Measurements from ENCODE around the gene SERPINB10.
A peak's percentile ranks its signal among the peaks of the same experiment; 100 is the strongest.

The SERPINB10 gene

GRCh38 chr18:63949068-63949737, 41.4 kb downstream of the SERPINB10 start, which contains the start of gene HMSD:
TSS of gene HMSD (plus strand) at chr18:63949301. CDS start at chr18:63953456, 4,155 bp downstream.
- DNase-seq (ENCODE audit: low spot score), result no peak

GRCh38 chr18:63951302-63951705, 43.5 kb downstream of the SERPINB10 start:
- DNase-seq (ENCODE audit: low spot score), result peak; percentile 16

- DNase-seq (ENCODE audit: low spot score), result no peak
Measured at GRCh38 chr18:63953811-63954210, 46.1 kb downstream of the SERPINB10 start.

- DNase-seq (ENCODE audit: low spot score), result no peak
Measured at GRCh38 chr18:63956755-63957154, 49.0 kb downstream of the SERPINB10 start.

GRCh38 chr18:63960891-63961290, 53.1 kb downstream of the SERPINB10 start:
- DNase-seq (ENCODE audit: low spot score), result no peak

- no peak for DNase-seq (ENCODE audit: low spot score)
Measured at GRCh38 chr18:63961435-63961980, 53.8 kb downstream of the SERPINB10 start.

- no peak for DNase-seq (ENCODE audit: low spot score)
Measured at GRCh38 chr18:63962137-63962536, 54.4 kb downstream of the SERPINB10 start.

GRCh38 chr18:63963615-63964256, 56.0 kb downstream of the SERPINB10 start:
- DNase-seq (ENCODE audit: low spot score), result peak; percentile 76

GRCh38 chr18:63964908-63965307, 57.1 kb downstream of the SERPINB10 start:
- DNase-seq (ENCODE audit: low spot score), result no peak

- no peak for DNase-seq (ENCODE audit: low spot score)
Measured at GRCh38 chr18:63965716-63966330, 58.1 kb downstream of the SERPINB10 start.

GRCh38 chr18:63969942-63970808, 62.4 kb downstream of the SERPINB10 start, which contains the start of gene SERPINB8:
TSS of gene SERPINB8 (plus strand) at chr18:63970081. CDS start at chr18:63978309, 8,228 bp downstream.
- DNase-seq (ENCODE audit: low spot score), result peak; percentile 79

GRCh38 chr18:63970809-63971205, 63.0 kb downstream of the SERPINB10 start:
- no peak for DNase-seq (ENCODE audit: low spot score)

GRCh38 chr18:63971320-63972001, 63.7 kb downstream of the SERPINB10 start:
- no peak for DNase-seq (ENCODE audit: low spot score)

GRCh38 chr18:63972002-63972376, 64.2 kb downstream of the SERPINB10 start:
- no peak for DNase-seq (ENCODE audit: low spot score)

- peak; percentile 63 for DNase-seq (ENCODE audit: low spot score)
Measured at GRCh38 chr18:63974991-63975390, 67.2 kb downstream of the SERPINB10 start.

GRCh38 chr18:63975628-63976027, 67.9 kb downstream of the SERPINB10 start:
- no peak for DNase-seq (ENCODE audit: low spot score)

GRCh38 chr18:63977040-63977439, 69.3 kb downstream of the SERPINB10 start:
- no peak for DNase-seq (ENCODE audit: low spot score)

GRCh38 chr18:63979409-63979920, 71.7 kb downstream of the SERPINB10 start:
- peak; percentile 80 for DNase-seq (ENCODE audit: low spot score)

GRCh38 chr18:63980027-63980426, 72.3 kb downstream of the SERPINB10 start:
- no peak for DNase-seq (ENCODE audit: low spot score)

GRCh38 chr18:63980896-63981460, 73.2 kb downstream of the SERPINB10 start:
- no peak for DNase-seq (ENCODE audit: low spot score)

GRCh38 chr18:63981719-63982118, 74.0 kb downstream of the SERPINB10 start:
- DNase-seq (ENCODE audit: low spot score), result no peak
